Transverse colon (tissue), 4 donors: ENCODE measurements around the gene GABRR2.

Experiments used
- CTCF ChIP-seq, 5 experiments: fragments of 200-600 bp in 3 of 5; fragments of 450-650 bp in 2 of 5; sonication (generic) in 3 of 5; IDR thresholded peaks; 1 replicate in 2 of 5; 2 replicates in 3 of 5; pipeline ENCODE4 v1.5.1; 2016 to 2017; ENCODE audit warnings: antibody characterized with exemption in 5 of 5, inconsistent platforms in 3 of 5, mild to moderate bottlenecking in 2 of 5, moderate library complexity in 1 of 5
- POLR2AphosphoS5 ChIP-seq, 3 donors: sonication (generic); formaldehyde crosslinking; IDR thresholded peaks; one replicate each; pipeline ENCODE4 v1.6.1; 2016; ENCODE audit warnings: antibody characterized with exemption in 3 of 3

GRCh38 chr6:89273816-89274215, 41.3 kb downstream of the GABRR2 start:
- TF ChIP-seq CTCF (IDR thresholded peaks at IDR 0.05) (no peak), POLR2AphosphoS5 (IDR thresholded peaks at IDR 0.05) (no peak)
